K562 (cell line): ENCODE results near the gene MT1A.

Source experiments
- ARID2 ChIP-seq: fragments of 450-650 bp; IDR thresholded peaks from 2 replicates; pipeline ENCODE4 v1.6.1; 2017; ENCODE audit warnings: antibody characterized with exemption, mild to moderate bottlenecking
- CEBPZ ChIP-seq: fragments of 150-350 bp; IDR thresholded peaks from 2 replicates; pipeline ENCODE4 v1.6.1; 2014; ENCODE audit warnings: low read depth, mild to moderate bottlenecking, low read length, borderline replicate concordance
- MAFF ChIP-seq: IDR thresholded peaks from 2 replicates; pipeline ENCODE4 v1.6.1; 2012; ENCODE audit warnings: low read length, improper control_type of control experiment
- MEF2A ChIP-seq: IDR thresholded peaks from 2 replicates; pipeline ENCODE4 v1.6.1; 2011; ENCODE audit warnings: low read depth, mild to moderate bottlenecking, low read length, moderate library complexity; ENCODE audit not compliant: control insufficient read depth
- REST ChIP-seq, 2 experiments: fragments of 450-650 bp; formaldehyde crosslinking in 1 of 2; IDR thresholded peaks; 2 replicates each; pipeline versions ENCODE4 v1.4.0 to v1.6.1; 2014 to 2020; ENCODE audit warnings: mild to moderate bottlenecking in 2 of 2, borderline replicate concordance in 1 of 2, low read depth in 1 of 2
- ZNF12 ChIP-seq: sonication (generic); formaldehyde crosslinking; IDR thresholded peaks from 2 replicates; pipeline ENCODE4 v1.4.0; 2020; ENCODE audit warnings: mild to moderate bottlenecking, missing genetic modification reagents

- no peak for TF ChIP-seq CEBPZ
- no peak for TF ChIP-seq MEF2A
- TF ChIP-seq ZNF12, result no peak
- TF ChIP-seq ARID2, result no peak
- no peak for TF ChIP-seq REST (IDR thresholded peaks at IDR 0.05; ENCODE audit: borderline replicate concordance)
- TF ChIP-seq REST (CRISPR knock-in tag; IDR thresholded peaks at IDR 0.05; ENCODE audit: low read depth), result no peak
- TF ChIP-seq MAFF, result no peak
These were observed 29.0 kb upstream of the MT1A start for GRCh38 chr16:56609463-56609921.
